HCT116 (cell line): ENCODE data around the gene AMBRA1. TPM values are rescaled to one million over a fixed set of nuclear protein-coding genes. Genes with fewer than 3 reads are reported as not detected.

Experiments used
- ATAC-seq: fragments of 200-7000 bp; cut with Tn5 transposase; 2 replicates; pipeline ENCODE4 v1.9.1; 2020; ENCODE audit warnings: mild to moderate bottlenecking, moderate library complexity
- BruUV-seq: library from RNA; stranded (reverse); fragments of 400-500 nt; replicated peaks from 2 replicates; lab custom pipeline; 2021; lab: Mats Ljungman, UMichigan
- CTCF ChIA-PET: fragments of 300-600 bp; sonication (Branson Sonifier 250); formaldehyde crosslinking; loops from one replicate; lab custom pipeline; 2021; ENCODE audit warnings: antibody characterized with exemption; lab: Charles Lee
- POLR2A ChIA-PET: fragments of 300-600, 350-600 bp; sonication (Branson Sonifier 250); formaldehyde crosslinking; loops from one replicate; lab custom pipeline; 2021; ENCODE audit warnings: antibody characterized with exemption; lab: Charles Lee
- RAD21 ChIA-PET, 2 experiments: fragments of 300-600 bp; sonication (Branson Sonifier 250); formaldehyde crosslinking; loops; one replicate each; lab custom pipeline; 2023; ENCODE audit warnings: low total read pairs in 2 of 2; ENCODE audit not compliant: uncharacterized antibody in 2 of 2, unreplicated experiment in 2 of 2, low non-redundant PET in 1 of 2; lab: Charles Lee
- DNase-seq: peaks from one replicate; pipeline ENCODE4 v3.0.0-alpha.2; 2010; ENCODE audit warnings: low read depth, low spot score
- H2AFZ ChIP-seq: fragments of 200-600 bp; shearing (Covaris generic), sonication (generic); 2 replicates; pipeline ENCODE4 v1.6.1; 2017; ENCODE audit warnings: low read depth, mixed run types, mixed read lengths, antibody characterized with exemption, low read length; ENCODE audit not compliant: poor library complexity, severe bottlenecking
- H3K27ac ChIP-seq: 2 replicates; pipeline ENCODE4 v1.5.1; 2012; ENCODE audit warnings: low read depth, low read length
- H3K27me3 ChIP-seq: fragments of 200-600 bp; sonication (generic); 2 replicates; pipeline ENCODE4 v1.6.1; 2016; ENCODE audit warnings: mixed run types, low read length, mixed read lengths; ENCODE audit not compliant: insufficient read depth
- H3K36me3 ChIP-seq, 2 experiments: fragments of 200-500 bp in 1 of 2; fragments of 200-600 bp in 1 of 2; sonication (Bioruptor generic) in 1 of 2; sonication (generic) in 1 of 2; 2 replicates each; pipeline versions ENCODE4 v1.5.1 to v1.6.1; 2014 to 2016; ENCODE audit warnings: low read length in 2 of 2, inconsistent platforms in 1 of 2, mixed read lengths in 1 of 2, mixed run types in 1 of 2; ENCODE audit not compliant: insufficient read depth in 2 of 2, control insufficient read depth in 1 of 2
- H3K4me1 ChIP-seq, 2 experiments: fragments of 200-600 bp in 1 of 2; sonication (generic) in 1 of 2; 2 replicates each; pipeline versions ENCODE4 v1.5.1 to v1.6.1; 2012 to 2017; ENCODE audit warnings: low read length in 2 of 2, inconsistent platforms in 1 of 2, mild to moderate bottlenecking in 1 of 2, mixed read lengths in 1 of 2, mixed run types in 1 of 2, moderate library complexity in 1 of 2; ENCODE audit not compliant: insufficient read depth in 2 of 2, control insufficient read depth in 1 of 2
- H3K4me2 ChIP-seq: fragments of 200-600 bp; sonication (generic); 2 replicates; pipeline ENCODE4 v1.6.1; 2017; ENCODE audit warnings: mixed run types, low read length, mixed read lengths
- H3K4me3 ChIP-seq, 2 experiments: fragments of 200-600 bp in 1 of 2; sonication (generic) in 1 of 2; replicated peaks in 1 of 2; 2 replicates each; pipeline ENCODE4 v1.5.1; 2011 to 2016; ENCODE audit warnings: low read length in 2 of 2, control low read depth in 1 of 2, low read depth in 1 of 2, mild to moderate bottlenecking in 1 of 2, mixed read lengths in 1 of 2, mixed run types in 1 of 2
- H3K79me2 ChIP-seq: fragments of 200-600 bp; sonication (generic); 2 replicates; pipeline ENCODE4 v1.6.1; 2017; ENCODE audit warnings: mild to moderate bottlenecking, mixed run types, low read length, moderate library complexity, mixed read lengths; ENCODE audit not compliant: insufficient read depth
- H3K9ac ChIP-seq: fragments of 200-600 bp; sonication (generic); 2 replicates; pipeline ENCODE4 v1.6.1; 2016; ENCODE audit warnings: low read length, mixed read lengths
- H3K9me2 ChIP-seq: fragments of 200-600 bp; sonication (generic), shearing (Covaris generic); 2 replicates; pipeline ENCODE4 v1.6.1; 2017; ENCODE audit warnings: mixed run types, mild to moderate bottlenecking, moderate library complexity; ENCODE audit not compliant: insufficient read depth
- H3K9me3 ChIP-seq, 2 experiments: fragments of 200-500 bp in 1 of 2; fragments of 200-600 bp in 1 of 2; sonication (Bioruptor generic) in 1 of 2; sonication (generic) in 1 of 2; 2 replicates each; pipeline ENCODE4 v1.6.1; 2014 to 2017; ENCODE audit warnings: low read length in 2 of 2, mixed read lengths in 2 of 2, inconsistent platforms in 1 of 2, low read depth in 1 of 2, mild to moderate bottlenecking in 1 of 2, mixed run types in 1 of 2, moderate library complexity in 1 of 2; ENCODE audit not compliant: control insufficient read depth in 1 of 2, insufficient read depth in 1 of 2
- H4K20me1 ChIP-seq: fragments of 200-600 bp; sonication (generic), shearing (Covaris generic); 2 replicates; pipeline ENCODE4 v1.6.1; 2017; ENCODE audit warnings: mixed run types, mild to moderate bottlenecking, moderate library complexity; ENCODE audit not compliant: insufficient read depth
- CBX3 ChIP-seq: IDR thresholded peaks from 2 replicates; pipeline ENCODE4 v1.6.1; 2012; ENCODE audit warnings: low read depth
- EGR1 ChIP-seq: IDR thresholded peaks from 2 replicates; pipeline ENCODE4 v1.6.1; 2012; ENCODE audit warnings: low read depth
- EZH2phosphoT487 ChIP-seq: fragments of 200-600 bp; IDR thresholded peaks from 2 replicates; pipeline ENCODE4 v1.6.1; 2018; ENCODE audit warnings: antibody characterized with exemption, borderline replicate concordance
- JUND ChIP-seq: IDR thresholded peaks from 2 replicates; pipeline ENCODE4 v1.6.1; 2012
- POLR2AphosphoS5 ChIP-seq: IDR thresholded peaks from 2 replicates; pipeline ENCODE4 v1.6.1; 2011; ENCODE audit warnings: mild to moderate bottlenecking, low read depth, low read length, moderate library complexity
- RAD21 ChIP-seq: IDR thresholded peaks from 2 replicates; pipeline ENCODE4 v1.6.1; 2012; ENCODE audit warnings: low read depth, mild to moderate bottlenecking
- SIN3A ChIP-seq: IDR thresholded peaks from 2 replicates; pipeline ENCODE4 v1.6.1; 2012; ENCODE audit warnings: low read depth
- SP1 ChIP-seq: IDR thresholded peaks from 2 replicates; pipeline ENCODE4 v1.6.1; 2012; ENCODE audit warnings: low read depth
- intact Hi-C: fragments of 100-400 bp; cut with micrococcal nuclease; formaldehyde crosslinking; loops from 2 replicates; pipeline ENCODE4 v1.10.0; 2022
- total RNA-seq: library from RNA; stranded (reverse); gene quantifications from one replicate; pipeline ENCODE4 v1.2.1, GENCODE V29; 2021; ENCODE audit not compliant: unreplicated experiment
- TF ChIP-seq, protein P1 (sequence below): IDR thresholded peaks from 2 replicates; pipeline ENCODE4 v1.6.1; 2012
- TF ChIP-seq, protein P2 (sequence below): IDR thresholded peaks from 2 replicates; pipeline ENCODE4 v1.6.1; 2012; ENCODE audit warnings: low read depth
- TF ChIP-seq, protein P3 (sequence below): IDR thresholded peaks from 2 replicates; pipeline ENCODE4 v1.6.1; 2011; ENCODE audit warnings: mild to moderate bottlenecking, low read length, moderate library complexity; ENCODE audit not compliant: insufficient replicate concordance; ENCODE audit errors: extremely low read depth

The AMBRA1 gene
- total RNA-seq, 1 experiment from 2014 or later = 22.7 TPM

DNA sequence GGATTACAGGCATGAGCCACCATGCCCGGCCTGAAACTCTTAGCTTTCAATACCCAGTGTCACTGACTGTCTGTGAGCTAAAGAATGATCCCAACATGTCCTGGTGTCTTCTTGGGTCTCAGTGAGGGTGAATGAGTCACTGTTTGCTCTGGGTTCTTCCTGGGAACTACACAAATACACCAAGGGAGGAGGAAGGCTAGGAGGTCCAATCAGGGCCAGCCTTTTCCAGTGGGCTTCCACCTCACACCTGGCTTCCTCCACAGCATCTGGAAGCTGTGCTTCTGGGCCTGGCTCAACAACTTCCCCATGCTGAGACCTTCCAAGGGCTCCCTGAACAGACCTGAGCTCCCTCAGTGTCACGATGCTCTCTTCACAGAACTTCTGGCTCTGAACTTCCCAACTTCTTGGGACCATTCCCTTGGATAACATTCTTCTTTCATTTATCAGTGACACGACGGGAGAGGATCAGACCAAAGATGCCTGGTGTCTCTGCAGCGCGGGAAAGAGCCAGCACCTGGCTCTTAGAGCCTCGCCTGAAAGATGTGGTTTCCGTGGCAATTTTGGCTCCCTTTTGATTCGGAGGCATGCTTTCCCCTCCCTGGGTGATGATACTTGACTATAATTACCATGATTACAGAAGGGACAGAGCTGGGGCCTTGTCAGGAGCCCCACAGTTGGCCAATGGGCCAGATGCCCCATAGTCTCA, 179.9 kb downstream of the AMBRA1 start:
- ChIA-PET RAD21 (no interaction called here), CTCF (no interaction called here), POLR2A (no interaction called here)
- Histone ChIP-seq H3K27ac (no peak overlapping the region), H3K27me3 (no peaks in the 10 kb centered on the region), H3K9me3 (no peaks in the 10 kb centered on the region), H3K36me3 (peaks cover 0 to 4% of the 10 kb centered on the region in 2 experiments; a peak in 2 of 4 replicates), H2AFZ (no peak overlapping the region), H3K9me2 (no peaks in the 10 kb centered on the region), H3K4me2 (no peak overlapping the region), H3K4me3 (no peak overlapping the region), H3K79me2 (no peaks in the 10 kb centered on the region), H3K4me1 (no peaks in the 10 kb centered on the region), H3K9ac (no peak overlapping the region), H4K20me1 (no peaks in the 10 kb centered on the region)
- TF ChIP-seq, protein P1, sequence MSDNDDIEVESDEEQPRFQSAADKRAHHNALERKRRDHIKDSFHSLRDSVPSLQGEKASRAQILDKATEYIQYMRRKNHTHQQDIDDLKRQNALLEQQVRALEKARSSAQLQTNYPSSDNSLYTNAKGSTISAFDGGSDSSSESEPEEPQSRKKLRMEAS = no peak
- TF ChIP-seq, protein P2, sequence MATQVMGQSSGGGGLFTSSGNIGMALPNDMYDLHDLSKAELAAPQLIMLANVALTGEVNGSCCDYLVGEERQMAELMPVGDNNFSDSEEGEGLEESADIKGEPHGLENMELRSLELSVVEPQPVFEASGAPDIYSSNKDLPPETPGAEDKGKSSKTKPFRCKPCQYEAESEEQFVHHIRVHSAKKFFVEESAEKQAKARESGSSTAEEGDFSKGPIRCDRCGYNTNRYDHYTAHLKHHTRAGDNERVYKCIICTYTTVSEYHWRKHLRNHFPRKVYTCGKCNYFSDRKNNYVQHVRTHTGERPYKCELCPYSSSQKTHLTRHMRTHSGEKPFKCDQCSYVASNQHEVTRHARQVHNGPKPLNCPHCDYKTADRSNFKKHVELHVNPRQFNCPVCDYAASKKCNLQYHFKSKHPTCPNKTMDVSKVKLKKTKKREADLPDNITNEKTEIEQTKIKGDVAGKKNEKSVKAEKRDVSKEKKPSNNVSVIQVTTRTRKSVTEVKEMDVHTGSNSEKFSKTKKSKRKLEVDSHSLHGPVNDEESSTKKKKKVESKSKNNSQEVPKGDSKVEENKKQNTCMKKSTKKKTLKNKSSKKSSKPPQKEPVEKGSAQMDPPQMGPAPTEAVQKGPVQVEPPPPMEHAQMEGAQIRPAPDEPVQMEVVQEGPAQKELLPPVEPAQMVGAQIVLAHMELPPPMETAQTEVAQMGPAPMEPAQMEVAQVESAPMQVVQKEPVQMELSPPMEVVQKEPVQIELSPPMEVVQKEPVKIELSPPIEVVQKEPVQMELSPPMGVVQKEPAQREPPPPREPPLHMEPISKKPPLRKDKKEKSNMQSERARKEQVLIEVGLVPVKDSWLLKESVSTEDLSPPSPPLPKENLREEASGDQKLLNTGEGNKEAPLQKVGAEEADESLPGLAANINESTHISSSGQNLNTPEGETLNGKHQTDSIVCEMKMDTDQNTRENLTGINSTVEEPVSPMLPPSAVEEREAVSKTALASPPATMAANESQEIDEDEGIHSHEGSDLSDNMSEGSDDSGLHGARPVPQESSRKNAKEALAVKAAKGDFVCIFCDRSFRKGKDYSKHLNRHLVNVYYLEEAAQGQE = no peak
- TF ChIP-seq RAD21 (no peak), JUND (no peak), CBX3 (no peak), POLR2AphosphoS5 (no peak), EGR1 (no peak), SIN3A (no peak), SP1 (no peak), EZH2phosphoT487 (no peak)
- TF ChIP-seq, protein P3, sequence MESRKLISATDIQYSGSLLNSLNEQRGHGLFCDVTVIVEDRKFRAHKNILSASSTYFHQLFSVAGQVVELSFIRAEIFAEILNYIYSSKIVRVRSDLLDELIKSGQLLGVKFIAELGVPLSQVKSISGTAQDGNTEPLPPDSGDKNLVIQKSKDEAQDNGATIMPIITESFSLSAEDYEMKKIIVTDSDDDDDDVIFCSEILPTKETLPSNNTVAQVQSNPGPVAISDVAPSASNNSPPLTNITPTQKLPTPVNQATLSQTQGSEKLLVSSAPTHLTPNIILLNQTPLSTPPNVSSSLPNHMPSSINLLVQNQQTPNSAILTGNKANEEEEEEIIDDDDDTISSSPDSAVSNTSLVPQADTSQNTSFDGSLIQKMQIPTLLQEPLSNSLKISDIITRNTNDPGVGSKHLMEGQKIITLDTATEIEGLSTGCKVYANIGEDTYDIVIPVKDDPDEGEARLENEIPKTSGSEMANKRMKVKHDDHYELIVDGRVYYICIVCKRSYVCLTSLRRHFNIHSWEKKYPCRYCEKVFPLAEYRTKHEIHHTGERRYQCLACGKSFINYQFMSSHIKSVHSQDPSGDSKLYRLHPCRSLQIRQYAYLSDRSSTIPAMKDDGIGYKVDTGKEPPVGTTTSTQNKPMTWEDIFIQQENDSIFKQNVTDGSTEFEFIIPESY = no peak
- DNase-seq (no peak), ATAC-seq (no peak)
- intact Hi-C loops = no loop called here
- BruUV-seq = no TSS peak
